GM12878 (cell line): ENCODE measurements around the gene MEG3.

Experiments
- ATF7 ChIP-seq: fragments of 450-650 bp; IDR thresholded peaks from 2 replicates; pipeline ENCODE4 v1.6.1; 2016; ENCODE audit warnings: low read depth, mild to moderate bottlenecking
- CBFB ChIP-seq: IDR thresholded peaks from 2 replicates; pipeline ENCODE4 v1.6.1; 2016; ENCODE audit warnings: antibody characterized with exemption, low read depth
- EGR1 ChIP-seq, 2 experiments: IDR thresholded peaks; 1 replicate in 1 of 2; 2 replicates in 1 of 2; pipeline ENCODE4 v1.6.1; 2011 to 2012; ENCODE audit warnings: low read depth in 2 of 2, low read length in 2 of 2, borderline replicate concordance in 1 of 2, mild to moderate bottlenecking in 1 of 2, moderate library complexity in 1 of 2
- FOXM1 ChIP-seq: IDR thresholded peaks from 2 replicates; pipeline ENCODE4 v1.6.1; 2012; ENCODE audit warnings: low read depth, mild to moderate bottlenecking, inconsistent platforms, low read length, moderate library complexity
- HDAC6 ChIP-seq: fragments of 200-600 bp; sonication (generic); IDR thresholded peaks from one replicate; pipeline ENCODE4 v1.8.0; 2017; ENCODE audit warnings: antibody characterized with exemption; ENCODE audit not compliant: unreplicated experiment
- POU2F2 ChIP-seq: IDR thresholded peaks from 3 replicates; pipeline ENCODE4 v1.6.1; 2011; ENCODE audit warnings: low read depth, mild to moderate bottlenecking, low read length, borderline replicate concordance
- RFX5 ChIP-seq: IDR thresholded peaks from 2 replicates; pipeline ENCODE4 v1.6.1; 2011; ENCODE audit warnings: low read depth, low read length, improper control_type of control experiment
- SIN3A ChIP-seq: IDR thresholded peaks from 2 replicates; pipeline ENCODE4 v1.6.1; 2012; ENCODE audit warnings: low read depth, low read length, improper control_type of control experiment
- STAT1 ChIP-seq: fragments of 450-650 bp; conservative IDR thresholded peaks from 2 replicates; pipeline ENCODE4 v1.6.1; 2014; ENCODE audit warnings: antibody characterized with exemption, mild to moderate bottlenecking

DNA sequence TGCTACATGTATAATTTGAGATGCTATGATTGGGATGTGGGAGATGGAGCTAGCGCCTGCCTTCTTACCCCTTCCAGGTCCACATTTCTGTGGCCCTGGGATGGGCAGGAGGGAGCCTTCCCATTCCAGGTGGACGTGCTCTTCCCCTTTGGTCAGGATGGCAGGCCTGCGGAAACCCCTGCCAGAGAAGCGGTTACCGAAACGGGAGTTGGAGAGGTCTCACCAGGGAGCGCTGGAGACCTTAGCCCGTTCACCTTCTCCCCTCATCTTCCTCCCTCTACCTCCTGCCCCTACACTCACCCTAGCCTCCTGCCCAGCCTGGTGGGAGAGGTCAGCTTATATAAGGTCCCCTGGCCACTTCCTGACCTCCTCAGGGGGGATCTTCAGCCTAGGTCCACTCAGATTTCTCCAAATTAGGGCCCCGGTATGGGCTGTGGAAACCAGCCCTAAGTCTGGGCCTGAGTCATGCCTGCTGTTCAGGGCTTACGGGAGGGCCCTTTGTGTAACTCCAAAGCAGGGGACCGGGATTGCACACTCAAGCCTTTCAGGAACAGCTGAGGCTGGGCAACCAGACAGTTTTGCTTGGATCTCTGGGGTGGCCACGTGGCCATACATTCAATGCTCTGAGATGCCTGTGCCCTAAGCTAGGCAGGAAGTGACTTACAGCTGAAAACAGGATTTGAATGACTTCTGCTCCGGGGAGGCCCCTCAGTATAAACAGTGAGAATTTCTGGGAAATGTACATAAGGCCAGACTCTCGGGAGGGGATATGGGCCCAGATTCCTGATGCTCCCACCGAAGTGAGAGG lies 10.2 kb upstream of the MEG3 start:
- TF ChIP-seq STAT1 (no peak), HDAC6 (no peak), EGR1 (IDR thresholded peaks at IDR 0.05; ENCODE audit: borderline replicate concordance in 1 of 2, low read depth in 2 of 2, low read length in 2 of 2) (no peak), RFX5 (no peak), POU2F2 (no peak), SIN3A (no peak), CBFB (no peak), ATF7 (no peak), FOXM1 (no peak)
